Measurements from ENCODE around the gene ZNF230. TPM values are rescaled to one million over a fixed set of nuclear protein-coding genes. Genes with fewer than 3 reads are reported as not detected.
A peak's percentile ranks its signal among the peaks of the same experiment; 100 is the strongest.

ZNF230 gene
- total and polyA plus RNA-seq, 2 of the 4 experiments (the other 2 are of a cell fraction): 1.5 to 3.4 TPM

GRCh38 chr19:44025217-44025936 lies 22.6 kb downstream of the ZNF230 start, which contains the start of gene ZNF222:
TSS of gene ZNF222 (plus strand) at chr19:44025379. CDS start at chr19:44025437, 58 bp downstream.
- Histone ChIP-seq H3K4me1 (ENCODE audit: control insufficient read depth, insufficient read depth, low read length) (no peaks in the 10 kb centered on the region; the same call in 1 of the 2 replicates), H3K9ac (ENCODE audit: low read depth, low read length) (peak within 1 kb of the TSS; percentile 80), H4K8ac (ENCODE audit: low read depth in 2 of 2, low read length in 2 of 2) (peak within 1 kb of the TSS; percentile 90 to 99), H2BK5ac (ENCODE audit: low read depth, low read length, poor library complexity, severe bottlenecking) (peak within 1 kb of the TSS; percentile 64), H3K36me3 (ENCODE audit: control insufficient read depth, insufficient read depth, low read length) (peaks cover 19% of the 10 kb centered on the region), H4K5ac (ENCODE audit: low read depth, low read length) (peak within 1 kb of the TSS; percentile 99), H3K9me1 (ENCODE audit: insufficient read depth, low read length) (peaks cover 8% of the 10 kb centered on the region; the same call in 1 of the 2 replicates), H4K91ac (ENCODE audit: insufficient read depth, low read depth, low read length) (peak within 1 kb of the TSS; percentile 7; the same call in 1 of the 2 replicates), H2AK9ac (replicated peaks; ENCODE audit: low read depth, low read length, poor library complexity) (peak within 1 kb of the TSS; percentile 93), H2AK5ac (ENCODE audit: low read depth, low read length) (peak within 1 kb of the TSS; percentile 75), H4K20me1 (ENCODE audit: insufficient read depth, low read length) (no peaks in the 10 kb centered on the region), H3K23ac (ENCODE audit: low read depth, low read length) (peak within 1 kb of the TSS; percentile 61), H3K79me1 (ENCODE audit: low read depth in 1 of 2, low read length in 2 of 2) (peaks cover 15 to 27% of the 10 kb centered on the region in 2 experiments), H3K56ac (ENCODE audit: extremely low read depth, insufficient read depth, low read length) (peak within 1 kb of the TSS; percentile 29; the same call in 1 of the 2 replicates), H3K9me3 (ENCODE audit: control insufficient read depth, insufficient read depth, low read length) (peaks cover 7% of the 10 kb centered on the region; the same call in 1 of the 2 replicates), H3K4ac (ENCODE audit: low read depth, low read length) (peak within 1 kb of the TSS; percentile 74), H2AFZ (replicated peaks; ENCODE audit: low read length, poor library complexity) (peak within 1 kb of the TSS; percentile 96), H2BK20ac (ENCODE audit: low read depth, low read length) (no peak within 1 kb of the TSS; the same call in 1 of the 2 replicates), H3K27me3 (ENCODE audit: control insufficient read depth, insufficient read depth, low read length) (no peaks in the 10 kb centered on the region), H3K4me3 (ENCODE audit: insufficient read depth, low read depth, low read length) (peak within 1 kb of the TSS; percentile 79), H3K18ac (ENCODE audit: low read depth, low read length) (peak within 1 kb of the TSS; percentile 65), H3K27ac (ENCODE audit: insufficient read depth, low read length) (peak within 1 kb of the TSS; percentile 74), H2BK15ac (ENCODE audit: low read depth, low read length) (no peak within 1 kb of the TSS), H3K14ac (replicated peaks; ENCODE audit: low read depth, low read length) (peak within 1 kb of the TSS; percentile 88), H3K4me2 (ENCODE audit: low read depth, low read length) (peak within 1 kb of the TSS; percentile 99), H2BK120ac (ENCODE audit: low read depth, low read length) (no peak within 1 kb of the TSS)
- in situ Hi-C loops (cut with MboI; ENCODE audit: low sequenced_read_pairs) (no loop called here), intact Hi-C loops (cut with micrococcal nuclease) (no loop called here), dilution Hi-C loops (cut with HindIII; ENCODE audit: low sequenced_read_pairs, unreplicated experiment) (no loop called here)
- peak; percentile 99 for ATAC-seq (ENCODE audit: low read depth)
- 7% methylated on average over 3 of the region's 37 CpGs; no CpG with 5 or more reads in 1 of the 2 experiments for WGBS, 2 experiments (ENCODE audit: extremely low coverage in 2 of 2, insufficient read length in 1 of 2)
- ChIA-PET POLR2A (ENCODE audit: unreplicated experiment) (no interaction called here), CTCF (no interaction called here)
- TF ChIP-seq POLR2A (IDR thresholded peaks at IDR 0.05; ENCODE audit: low read depth, low read length) (peak; percentile 41; the same call in 1 of the 2 replicates), SMC3 (IDR thresholded peaks at IDR 0.05; ENCODE audit: low read depth, low read length) (no peak), CEBPB (IDR thresholded peaks at IDR 0.05; ENCODE audit: low read depth, low read length) (0 out of 2 replicates have a peak, but pooled peaks have one; percentile 47), FOS (IDR thresholded peaks at IDR 0.05; ENCODE audit: low read depth, low read length) (0 out of 2 replicates have a peak, but pooled peaks have one; percentile 7)
- peak; percentile 92 for DNase-seq
- no TSS peak for BruUV-seq (replicated peaks)

All from IMR-90 (cell line).